DND-41 (cell line): ENCODE measurements around the gene DIDO1.

Source experiments
- ATAC-seq: fragments of 200-7000 bp; cut with Tn5 transposase; 3 replicates; pipeline ENCODE4 v1.9.1; 2021; ENCODE audit warnings: low read depth; ENCODE audit not compliant: insufficient read depth
- DNase-seq: peaks from one replicate; pipeline ENCODE4 v3.0.0-alpha.2; 2020
- H2AFZ ChIP-seq: 2 replicates; pipeline ENCODE4 v1.6.0; 2012; ENCODE audit warnings: low read depth, low read length
- H3K27ac ChIP-seq: 2 replicates; pipeline ENCODE4 v1.5.1; 2012; ENCODE audit warnings: low read length, inconsistent platforms
- H3K27me3 ChIP-seq: fragments of 200-600 bp; sonication (generic); 2 replicates; pipeline ENCODE4 v1.6.0; 2012; ENCODE audit warnings: low read length, mild to moderate bottlenecking, inconsistent platforms; ENCODE audit not compliant: insufficient read depth, poor library complexity
- H3K36me3 ChIP-seq: 2 replicates; pipeline ENCODE4 v1.5.1; 2012; ENCODE audit warnings: low read length, inconsistent platforms; ENCODE audit not compliant: insufficient read depth
- H3K4me1 ChIP-seq: 2 replicates; pipeline ENCODE4 v1.5.1; 2012; ENCODE audit warnings: mild to moderate bottlenecking, low read length; ENCODE audit not compliant: insufficient read depth
- H3K4me2 ChIP-seq: 2 replicates; pipeline ENCODE4 v1.6.0; 2012; ENCODE audit warnings: mild to moderate bottlenecking, moderate library complexity, low read length, inconsistent platforms; ENCODE audit not compliant: insufficient read depth
- H3K4me3 ChIP-seq, 2 experiments: fragments of 200-600 bp in 1 of 2; shearing (Covaris generic) in 1 of 2; 2 replicates each; pipeline ENCODE4 v1.5.1; 2012 to 2016; ENCODE audit warnings: inconsistent platforms in 2 of 2, low read length in 2 of 2, mild to moderate bottlenecking in 2 of 2, low read depth in 1 of 2, moderate library complexity in 1 of 2
- H3K79me2 ChIP-seq: 2 replicates; pipeline ENCODE4 v1.6.0; 2012; ENCODE audit warnings: low read length, inconsistent platforms; ENCODE audit not compliant: insufficient read depth
- H3K9ac ChIP-seq: 2 replicates; pipeline ENCODE4 v1.6.0; 2012; ENCODE audit warnings: low read depth, mild to moderate bottlenecking, inconsistent platforms, low read length, moderate library complexity
- H3K9me3 ChIP-seq: 2 replicates; pipeline ENCODE4 v1.5.1; 2012; ENCODE audit warnings: low read length, moderate library complexity, mild to moderate bottlenecking, inconsistent platforms; ENCODE audit not compliant: insufficient read depth, severe bottlenecking
- H4K20me1 ChIP-seq: 2 replicates; pipeline ENCODE4 v1.6.0; 2012; ENCODE audit warnings: low read length; ENCODE audit not compliant: insufficient read depth
- CTCF ChIP-seq: IDR thresholded peaks from 2 replicates; pipeline ENCODE4 v1.5.1; 2012; ENCODE audit warnings: borderline replicate concordance, low read length, moderate library complexity, mild to moderate bottlenecking; ENCODE audit not compliant: poor library complexity, severe bottlenecking; ENCODE audit errors: extremely low read depth
- EZH2 ChIP-seq: IDR thresholded peaks from 3 replicates; pipeline ENCODE4 v1.6.1; 2012; ENCODE audit warnings: borderline replicate concordance, low read depth, mild to moderate bottlenecking, moderate library complexity, low read length, inconsistent platforms; ENCODE audit not compliant: severe bottlenecking

The DIDO1 gene

GRCh38 chr20:62910217-62910766 lies 16.0 kb downstream of the DIDO1 start:
- H4K20me1 ChIP-seq, result peaks cover 96% of the 10 kb centered on the region

GRCh38 chr20:62908971-62909791 lies 17.1 kb downstream of the DIDO1 start:
- H3K27ac ChIP-seq, result no peak overlapping the region
- peaks cover 81% of the 10 kb centered on the region for H3K79me2 ChIP-seq
- no peak overlapping the region for H3K4me3 ChIP-seq
- peaks cover 85% of the 10 kb centered on the region for H4K20me1 ChIP-seq
- no peak overlapping the region for H3K4me2 ChIP-seq
- no peaks in the 10 kb centered on the region for H3K27me3 ChIP-seq
- H3K9me3 ChIP-seq, result no peaks in the 10 kb centered on the region
- ATAC-seq, result peak; percentile 35
- H3K36me3 ChIP-seq, result peaks cover 98% of the 10 kb centered on the region
- no peak for DNase-seq
- no peak overlapping the region for H2AFZ ChIP-seq
- no peak for TF ChIP-seq CTCF
- H3K9ac ChIP-seq, result no peak overlapping the region
- H3K4me1 ChIP-seq, result no peaks in the 10 kb centered on the region

More at GRCh38 chr20:62910217-62910766, 16.0 kb downstream of the DIDO1 start:
- ATAC-seq, result no peak
- Histone ChIP-seq H2AFZ (no peak overlapping the region), H3K9ac (no peak overlapping the region), H3K36me3 (peaks cover 93% of the 10 kb centered on the region), H3K27me3 (no peaks in the 10 kb centered on the region), H3K4me3 (no peak overlapping the region), H3K9me3 (no peaks in the 10 kb centered on the region), H3K4me1 (no peaks in the 10 kb centered on the region), H3K4me2 (no peak overlapping the region), H3K27ac (no peak overlapping the region), H3K79me2 (peaks cover 89% of the 10 kb centered on the region)
- TF ChIP-seq EZH2 (no peak), CTCF (no peak)
- DNase-seq, result no peak

- DNase-seq (peak; percentile 50), ATAC-seq (peak; percentile 73; the same call in 2 of the 3 replicates)
- Histone ChIP-seq H2AFZ (no peak overlapping the region), H3K27me3 (no peaks in the 10 kb centered on the region), H3K9ac (no peak overlapping the region), H3K4me1 (no peaks in the 10 kb centered on the region), H3K9me3 (no peaks in the 10 kb centered on the region), H3K4me2 (no peak overlapping the region), H3K27ac (no peak overlapping the region), H3K79me2 (peaks cover 66% of the 10 kb centered on the region), H3K4me3 (no peak overlapping the region), H3K36me3 (peaks cover 99% of the 10 kb centered on the region), H4K20me1 (peaks cover 82% of the 10 kb centered on the region)
- TF ChIP-seq CTCF (peak; percentile 76), EZH2 (no peak)
Observed at GRCh38 chr20:62907384-62908317, 18.7 kb downstream of the DIDO1 start.
